RWPE2 (cell line): ENCODE measurements around the gene NTRK2.

Experiments used
- ATAC-seq: fragments of 200-7000 bp; cut with Tn5 transposase; 3 replicates; pipeline ENCODE4 v1.9.1; 2021; ENCODE audit warnings: low read depth
- DNase-seq: peaks from one replicate; pipeline ENCODE4 v3.0.0-alpha.2; 2020; ENCODE audit warnings: low spot score
- H3K27ac ChIP-seq: fragments of 450-650 bp; 2 replicates; pipeline ENCODE4 v1.5.1; 2017; ENCODE audit warnings: mild to moderate bottlenecking; ENCODE audit not compliant: poor library complexity, severe bottlenecking
- H3K27me3 ChIP-seq: fragments of 250-450 bp; sonication (Bioruptor Pico); 2 replicates; pipeline ENCODE4 v1.5.1; 2021; ENCODE audit warnings: mild to moderate bottlenecking, moderate library complexity; ENCODE audit not compliant: insufficient read depth, poor library complexity, severe bottlenecking
- H3K36me3 ChIP-seq: fragments of 250-450 bp; sonication (Bioruptor Pico); 2 replicates; pipeline ENCODE4 v1.5.1; 2020; ENCODE audit warnings: low read depth, mild to moderate bottlenecking, moderate library complexity
- H3K4me1 ChIP-seq: fragments of 250-450 bp; sonication (Bioruptor Pico); 2 replicates; pipeline ENCODE4 v1.5.1; 2021; ENCODE audit warnings: mild to moderate bottlenecking, moderate library complexity; ENCODE audit not compliant: insufficient read depth, poor library complexity, severe bottlenecking
- H3K4me3 ChIP-seq: fragments of 250-450 bp; sonication (Bioruptor Pico); 2 replicates; pipeline ENCODE4 v1.5.1; 2021; ENCODE audit warnings: mild to moderate bottlenecking, moderate library complexity; ENCODE audit not compliant: severe bottlenecking
- H3K9me3 ChIP-seq: fragments of 250-450 bp; sonication (Bioruptor Pico); 2 replicates; pipeline ENCODE4 v1.5.1; 2021; ENCODE audit warnings: mild to moderate bottlenecking, moderate library complexity; ENCODE audit not compliant: severe bottlenecking
- CTCF ChIP-seq: fragments of 450-650 bp; IDR thresholded peaks from one replicate; pipeline ENCODE4 v1.5.1; 2017; ENCODE audit warnings: mild to moderate bottlenecking, moderate library complexity; ENCODE audit not compliant: poor library complexity, severe bottlenecking

NTRK2 gene

GRCh38 chr9:84748112-84748511 is 78.6 kb downstream of the NTRK2 start:
- DNase-seq, result no peak
- Histone ChIP-seq H3K4me1 (peaks cover 22% of the 10 kb centered on the region), H3K27me3 (peaks cover 2% of the 10 kb centered on the region), H3K27ac (no peak overlapping the region), H3K9me3 (no peaks in the 10 kb centered on the region), H3K36me3 (no peaks in the 10 kb centered on the region), H3K4me3 (no peak overlapping the region)
- no peak for TF ChIP-seq CTCF
- ATAC-seq, result no peak

- Histone ChIP-seq H3K9me3 (no peaks in the 10 kb centered on the region), H3K27me3 (no peaks in the 10 kb centered on the region), H3K4me3 (no peak overlapping the region), H3K4me1 (peaks cover 22% of the 10 kb centered on the region), H3K36me3 (no peaks in the 10 kb centered on the region), H3K27ac (no peak overlapping the region)
- no peak for TF ChIP-seq CTCF
- DNase-seq, result no peak
- ATAC-seq, result peak; percentile 45; the same call in 2 of the 3 replicates
Measured at GRCh38 chr9:84750152-84750865, 80.8 kb downstream of the NTRK2 start.

- peak; percentile 38 for ATAC-seq
- Histone ChIP-seq H3K4me1 (peaks cover 22% of the 10 kb centered on the region), H3K9me3 (no peaks in the 10 kb centered on the region), H3K4me3 (no peak overlapping the region), H3K27ac (no peak overlapping the region), H3K36me3 (no peaks in the 10 kb centered on the region), H3K27me3 (no peaks in the 10 kb centered on the region)
- no peak for TF ChIP-seq CTCF
- DNase-seq, result no peak
Measured at GRCh38 chr9:84751921-84752320, 82.4 kb downstream of the NTRK2 start.

- Histone ChIP-seq H3K27me3 (no peaks in the 10 kb centered on the region), H3K36me3 (no peaks in the 10 kb centered on the region), H3K27ac (no peak overlapping the region), H3K4me3 (no peak overlapping the region), H3K4me1 (peaks cover 23% of the 10 kb centered on the region), H3K9me3 (no peaks in the 10 kb centered on the region)
- TF ChIP-seq CTCF, result no peak
- ATAC-seq (no peak), DNase-seq (no peak)
Measured at GRCh38 chr9:84754461-84754860, 84.9 kb downstream of the NTRK2 start.

GRCh38 chr9:84754881-84755280 is 85.4 kb downstream of the NTRK2 start:
- H3K4me3 ChIP-seq, result no peak overlapping the region
- H3K4me1 ChIP-seq, result peaks cover 27% of the 10 kb centered on the region
- DNase-seq (no peak), ATAC-seq (no peak)
- no peaks in the 10 kb centered on the region for H3K9me3 ChIP-seq
- no peak overlapping the region for H3K27ac ChIP-seq
- no peaks in the 10 kb centered on the region for H3K27me3 ChIP-seq
- H3K36me3 ChIP-seq, result no peaks in the 10 kb centered on the region
- TF ChIP-seq CTCF, result no peak
